Muscle of arm (tissue), 12 donors: ENCODE results near the gene BRSK2. TPM values are rescaled to one million over a fixed set of nuclear protein-coding genes. Genes with fewer than 3 reads are reported as not detected.

Experiments
- DNase-seq: peaks from one replicate; pipeline ENCODE4 v3.0.0-alpha.2; 2013
- polyA plus RNA-seq, 12 donors: library from polyadenylated mRNA; unstranded; fragments of 120-200 nt; gene quantifications; one replicate each; pipeline ENCODE4 v1.2.1, GENCODE V29; 2013; ENCODE audit not compliant: insufficient read length in 12 of 12

BRSK2 gene
- polyA plus RNA-seq, 12 donors = 0.59 to 2.6 (median 1.2) TPM; not detected in 2

GRCh38 chr11:1466784-1467183 lies 77.0 kb downstream of the BRSK2 start:
- no peak for DNase-seq

DNA sequence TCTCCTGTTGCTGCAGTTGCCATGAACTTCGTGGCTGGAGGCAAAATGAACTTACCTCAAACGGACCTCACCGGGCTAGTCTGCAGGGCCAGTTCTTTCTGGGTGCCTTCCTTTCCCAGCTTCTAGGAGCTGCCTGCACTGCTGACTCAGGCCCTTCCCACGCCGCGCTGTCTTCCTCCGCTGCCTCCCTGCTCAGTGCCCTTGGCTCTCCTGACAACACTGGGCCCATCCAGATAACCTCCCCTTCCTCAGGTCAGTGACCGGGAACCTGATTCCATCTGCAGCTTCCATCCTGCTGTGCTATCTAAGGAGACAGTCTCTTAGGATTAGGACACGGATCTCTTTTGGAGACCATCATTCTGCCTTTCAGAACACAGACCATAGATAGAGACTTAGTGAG lies 77.5 kb downstream of the BRSK2 start:
- no peak for DNase-seq

- DNase-seq = no peak
Observed at GRCh38 chr11:1468002-1468401, 78.3 kb downstream of the BRSK2 start.

DNA sequence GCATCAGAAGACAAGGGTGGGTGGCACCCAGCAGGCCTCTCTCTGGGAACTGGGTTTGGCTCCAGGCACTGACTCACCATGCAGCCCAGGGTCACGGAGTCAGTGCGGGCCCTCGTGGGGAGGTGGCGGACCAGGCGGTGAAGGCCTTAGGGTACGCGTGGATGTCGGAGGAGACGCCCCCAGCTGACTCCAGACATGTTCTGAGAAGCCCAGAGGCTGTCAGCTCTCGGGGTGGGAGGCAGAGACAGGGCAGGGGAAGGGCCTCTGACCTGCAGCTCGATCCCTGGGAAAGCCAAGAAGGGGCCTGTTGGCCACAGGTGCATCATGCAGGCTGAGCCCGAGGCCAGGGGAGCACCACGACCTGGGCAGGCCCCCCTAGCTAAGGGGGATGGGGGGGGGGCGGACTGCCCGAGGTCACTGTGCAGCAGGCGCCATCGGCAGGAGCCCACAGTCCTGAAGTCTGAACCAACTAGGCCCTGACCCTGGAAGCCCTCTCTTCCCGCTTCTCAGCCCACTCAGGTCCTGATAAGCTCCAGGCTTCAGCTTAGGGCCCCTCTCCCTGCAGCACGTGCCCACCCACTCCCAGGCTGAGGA lies 78.8 kb downstream of the BRSK2 start:
- no peak for DNase-seq

- no peak for DNase-seq
Observed at GRCh38 chr11:1469287-1469910, 79.7 kb downstream of the BRSK2 start.

DNA sequence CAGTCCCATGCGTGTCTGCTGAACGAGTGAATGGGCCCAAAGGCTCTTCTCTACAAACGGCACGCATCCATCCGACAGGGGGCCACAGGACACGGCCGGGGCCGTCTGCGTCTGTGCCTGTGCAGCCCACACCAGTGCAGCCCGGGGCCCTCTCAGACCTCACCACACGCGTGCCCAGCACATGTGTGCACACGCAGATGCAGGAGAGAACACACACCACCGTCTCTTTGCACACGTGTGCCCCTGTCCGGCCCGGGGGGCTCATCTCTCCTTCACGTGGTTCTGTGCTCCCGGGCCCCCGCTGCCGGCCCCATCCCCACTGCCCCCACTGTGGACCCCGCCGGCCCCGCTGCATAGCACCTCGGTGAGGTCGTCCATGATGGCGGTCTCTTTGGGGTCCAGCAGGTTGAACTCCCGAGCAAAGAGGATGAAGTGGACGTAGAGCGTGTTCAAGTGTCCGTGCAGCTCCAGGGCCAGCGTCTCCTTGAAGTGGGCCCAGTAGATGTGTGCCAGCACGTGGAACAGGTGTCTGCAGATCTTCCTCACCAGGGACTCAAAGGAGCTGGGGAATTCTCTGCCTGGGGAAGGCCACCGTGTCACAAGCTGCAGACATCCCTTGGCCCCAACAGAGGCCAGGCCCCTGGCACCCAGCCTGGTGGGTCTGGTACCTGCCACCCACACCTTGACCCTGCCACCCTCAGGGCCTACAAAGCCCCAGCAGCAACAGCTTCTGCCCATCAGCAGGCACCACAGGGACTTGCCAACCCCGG lies 80.4 kb downstream of the BRSK2 start:
- DNase-seq = no peak

- DNase-seq = no peak
Observed at GRCh38 chr11:1470681-1471611, 81.2 kb downstream of the BRSK2 start.

DNA sequence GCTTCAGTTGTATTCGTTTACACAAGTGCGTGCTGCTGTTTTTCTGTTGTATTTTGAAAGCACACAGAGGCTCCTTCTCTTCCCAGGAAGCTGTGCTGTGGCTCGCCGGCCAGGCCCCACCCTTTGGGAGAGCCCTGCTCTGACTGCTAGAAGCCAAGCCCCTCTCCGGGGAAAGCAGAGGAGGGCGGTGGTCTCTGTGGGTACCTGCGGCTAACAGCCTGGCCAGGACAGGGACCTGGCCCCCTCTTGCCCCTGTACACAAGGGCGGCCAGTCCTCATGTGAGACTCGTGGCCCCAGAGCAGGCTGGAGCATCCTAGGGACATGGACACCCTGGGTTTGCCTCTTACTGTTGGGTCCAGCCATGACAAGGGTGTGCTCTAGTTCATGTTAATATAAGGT lies 82.0 kb downstream of the BRSK2 start:
- no peak for DNase-seq

DNA sequence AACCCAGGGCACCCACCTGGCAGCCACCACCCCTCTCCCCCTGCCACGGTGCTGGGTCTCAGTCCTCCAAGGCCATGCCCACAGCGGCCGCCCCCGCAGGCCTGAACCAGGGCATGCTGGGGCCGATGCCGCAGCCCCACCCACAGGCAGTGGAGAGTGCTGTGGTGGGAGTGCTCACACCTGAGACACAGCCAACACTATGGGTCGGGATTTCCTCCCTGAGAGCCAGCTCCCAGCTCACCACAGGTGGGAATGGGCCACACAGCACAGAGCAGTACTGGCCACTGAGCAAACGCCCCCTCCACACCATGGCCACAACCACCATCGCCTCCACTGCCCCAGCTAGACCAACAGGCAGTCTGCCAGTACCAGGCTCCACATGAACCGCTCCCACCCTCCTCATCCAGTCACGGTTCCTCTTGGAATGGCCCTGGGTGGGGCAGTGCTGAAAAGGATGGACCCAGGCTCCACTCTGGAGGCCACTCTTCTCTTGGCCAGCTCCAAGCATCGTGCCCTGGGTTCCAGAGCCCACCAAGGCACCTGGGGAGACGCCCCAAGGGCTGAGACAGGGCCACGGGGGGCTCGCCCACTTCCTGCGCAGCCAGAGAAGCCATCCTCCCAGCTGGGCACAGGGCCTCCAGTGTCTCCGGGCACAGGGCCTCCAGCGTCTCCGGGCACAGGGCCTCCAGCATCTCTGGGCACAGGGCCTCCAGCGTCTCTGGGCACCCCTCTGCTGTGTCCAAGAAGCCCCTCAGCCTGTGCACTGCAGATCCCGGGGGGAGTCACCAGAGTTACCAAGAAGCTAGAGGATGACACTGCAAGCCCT lies 82.7 kb downstream of the BRSK2 start:
- DNase-seq = no peak

GRCh38 chr11:1473011-1473628 lies 83.4 kb downstream of the BRSK2 start:
- no peak for DNase-seq

- DNase-seq = no peak
Observed at GRCh38 chr11:1473786-1474185, 84.1 kb downstream of the BRSK2 start.

DNA sequence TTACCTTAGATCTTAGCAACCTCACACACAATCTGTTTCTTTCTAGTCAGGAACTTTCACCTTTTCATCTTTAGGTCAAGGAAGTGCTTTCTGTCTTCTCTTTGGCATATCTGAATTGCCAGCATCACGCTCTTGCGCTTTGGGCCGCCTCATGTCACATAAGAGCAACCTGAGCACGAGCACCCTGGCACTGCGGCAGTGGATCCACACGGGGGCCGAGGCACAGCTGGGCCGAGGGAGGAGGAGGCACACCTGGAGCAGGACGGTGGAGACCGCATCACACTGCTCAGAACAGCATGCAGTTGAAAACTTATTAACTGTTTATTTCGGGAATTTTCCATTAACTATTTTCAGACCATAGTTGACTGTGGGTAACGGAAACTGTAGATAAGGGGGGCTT lies 86.1 kb downstream of the BRSK2 start:
- DNase-seq = no peak

- no peak for DNase-seq
Observed at GRCh38 chr11:1476940-1477736, 87.4 kb downstream of the BRSK2 start.

DNA sequence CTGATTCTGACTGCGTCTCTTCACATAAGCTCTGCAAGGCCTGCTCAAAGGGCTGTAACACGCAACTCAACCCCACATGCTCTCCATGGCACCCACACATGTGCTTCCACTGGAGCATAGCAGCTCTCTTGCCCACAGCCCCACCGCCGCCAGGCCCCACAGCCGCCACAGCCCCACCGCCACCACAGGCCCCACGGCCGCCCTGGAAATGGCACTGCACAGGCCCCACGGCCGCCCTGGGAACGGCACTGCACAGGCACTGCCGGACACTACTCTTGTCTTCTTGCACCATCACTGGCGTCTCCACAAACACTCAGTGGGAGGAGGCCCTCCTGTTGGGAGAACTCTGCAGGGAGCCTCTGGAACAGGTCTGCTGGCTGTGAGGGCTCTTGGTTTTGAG lies 88.3 kb downstream of the BRSK2 start:
- DNase-seq = no peak

DNA sequence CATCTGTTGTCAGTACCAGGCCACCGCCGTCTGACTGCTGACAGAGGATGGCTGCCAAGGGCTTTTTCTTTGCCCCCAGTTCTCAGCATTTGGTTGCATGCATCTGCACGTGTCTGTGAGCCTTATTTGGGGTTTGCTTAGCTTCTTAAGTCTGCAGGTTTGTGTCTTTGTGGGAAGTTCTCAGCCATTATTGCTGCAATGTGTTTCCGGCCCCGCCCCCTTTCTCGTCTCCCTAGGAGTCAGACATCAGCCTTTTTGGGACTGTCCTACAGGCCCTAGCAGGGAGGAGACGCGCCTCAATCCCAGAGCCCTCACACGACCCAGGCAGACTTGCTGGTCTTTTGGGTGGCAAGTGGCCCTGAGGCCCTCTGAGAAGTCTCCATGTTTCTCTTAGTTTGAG lies 88.8 kb downstream of the BRSK2 start:
- DNase-seq = no peak

DNA sequence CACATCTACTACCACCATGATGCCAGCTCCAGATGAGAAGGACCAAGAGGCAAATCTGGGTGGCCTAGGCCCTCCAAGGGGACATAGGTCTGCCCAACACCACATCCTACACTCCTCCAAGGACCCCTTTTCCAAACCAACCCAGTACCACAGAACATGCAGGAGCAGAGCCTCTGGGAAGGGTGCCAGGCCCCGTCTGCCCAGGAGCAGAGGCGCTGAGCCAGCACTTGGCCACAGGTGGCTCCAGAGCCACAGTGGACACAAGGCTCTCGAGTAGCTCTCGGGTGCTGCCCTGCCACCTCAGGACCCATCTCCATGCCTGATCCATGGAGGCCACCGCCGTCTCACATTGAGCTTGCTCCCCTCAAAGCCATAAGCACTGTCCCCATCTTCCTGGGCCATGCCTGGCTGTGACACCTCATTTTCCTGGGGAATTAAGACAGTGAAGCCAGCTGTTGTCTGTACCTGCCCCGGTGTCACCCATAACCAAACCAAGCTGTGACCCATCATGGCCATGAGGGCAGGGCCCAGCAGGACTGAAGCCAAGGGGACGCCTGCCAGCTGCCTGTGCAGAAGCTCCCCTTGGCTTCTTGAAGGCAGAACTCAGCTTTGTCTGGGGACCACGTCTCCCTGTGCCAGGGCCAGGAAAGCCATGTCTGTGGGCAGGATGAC lies 89.4 kb downstream of the BRSK2 start:
- no peak for DNase-seq

DNA sequence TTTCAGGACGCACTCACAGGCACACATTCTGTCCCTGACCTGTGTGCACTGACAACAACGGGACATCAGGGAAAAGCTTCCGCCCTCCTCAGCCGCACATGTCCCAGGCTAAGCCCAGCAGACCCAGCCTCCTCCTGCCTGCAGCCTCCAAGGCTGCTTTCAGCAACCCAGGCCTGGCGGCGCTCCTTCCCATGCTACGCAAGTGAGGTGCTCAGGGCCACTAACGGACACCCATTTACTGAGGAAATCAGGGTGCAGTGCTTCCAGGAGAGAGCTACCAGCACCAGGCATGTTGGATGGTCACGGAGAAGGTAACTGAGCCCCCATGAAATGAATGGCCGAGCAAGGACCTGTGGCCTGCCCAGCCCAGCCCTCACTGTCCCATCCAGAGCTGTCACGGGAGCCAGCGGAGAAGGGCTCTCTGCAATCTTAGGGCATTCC lies 90.0 kb downstream of the BRSK2 start:
- no peak for DNase-seq

DNA sequence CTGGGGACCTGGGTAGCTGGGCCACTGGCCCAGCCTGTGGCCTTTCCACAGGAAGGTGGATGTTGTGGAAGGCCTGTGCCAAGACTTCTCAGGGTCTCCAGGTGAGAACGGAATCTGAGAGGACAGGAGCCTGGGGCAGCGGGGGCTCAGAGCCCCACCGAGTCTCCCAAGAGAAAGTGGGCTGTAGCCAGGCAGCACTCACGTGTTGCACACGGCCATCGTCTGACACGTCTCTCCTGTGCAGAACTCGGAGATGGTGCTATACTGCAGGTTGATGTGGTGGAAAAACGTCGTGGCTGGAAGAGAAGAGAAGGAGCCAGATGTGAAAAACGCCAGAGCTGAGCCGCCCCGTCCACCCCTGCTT lies 90.4 kb downstream of the BRSK2 start:
- DNase-seq = no peak
